CD4-positive, alpha-beta T cell treated with Interleukin-2 at 100 ng/mL for 4 hours (primary cell): Measurements from ENCODE around the gene ABCC3.
"Not testable (repeated sequence)": the region's sequence is repeated elsewhere in the genome, so short reads cannot be mapped to it uniquely, and the experiment has no call there.

Source experiments
- DNase-seq: peaks from one replicate; pipeline ENCODE4 v3.0.0-alpha.2; 2020; ENCODE audit warnings: low spot score

The ABCC3 gene

DNA sequence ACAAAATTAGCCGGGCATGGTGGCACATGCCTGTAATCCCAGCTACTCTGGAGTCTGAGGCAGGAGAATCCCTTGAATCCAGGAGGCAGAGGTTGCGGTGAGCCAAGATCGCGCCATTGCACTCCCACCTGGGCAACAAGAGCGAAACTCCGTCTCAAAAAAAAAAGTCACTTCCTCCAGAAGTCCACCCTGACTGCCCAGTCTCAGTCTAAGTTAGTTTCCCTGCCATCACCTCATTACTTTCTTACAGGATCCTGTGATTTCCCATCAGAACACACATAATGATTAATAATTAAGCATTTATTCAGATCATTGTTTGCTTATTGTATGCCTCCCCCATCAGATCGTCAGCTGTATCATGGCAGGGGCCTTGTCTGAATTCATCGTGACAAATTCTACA is 31.6 kb downstream of the ABCC3 start:
- DNase-seq, result no peak

DNA sequence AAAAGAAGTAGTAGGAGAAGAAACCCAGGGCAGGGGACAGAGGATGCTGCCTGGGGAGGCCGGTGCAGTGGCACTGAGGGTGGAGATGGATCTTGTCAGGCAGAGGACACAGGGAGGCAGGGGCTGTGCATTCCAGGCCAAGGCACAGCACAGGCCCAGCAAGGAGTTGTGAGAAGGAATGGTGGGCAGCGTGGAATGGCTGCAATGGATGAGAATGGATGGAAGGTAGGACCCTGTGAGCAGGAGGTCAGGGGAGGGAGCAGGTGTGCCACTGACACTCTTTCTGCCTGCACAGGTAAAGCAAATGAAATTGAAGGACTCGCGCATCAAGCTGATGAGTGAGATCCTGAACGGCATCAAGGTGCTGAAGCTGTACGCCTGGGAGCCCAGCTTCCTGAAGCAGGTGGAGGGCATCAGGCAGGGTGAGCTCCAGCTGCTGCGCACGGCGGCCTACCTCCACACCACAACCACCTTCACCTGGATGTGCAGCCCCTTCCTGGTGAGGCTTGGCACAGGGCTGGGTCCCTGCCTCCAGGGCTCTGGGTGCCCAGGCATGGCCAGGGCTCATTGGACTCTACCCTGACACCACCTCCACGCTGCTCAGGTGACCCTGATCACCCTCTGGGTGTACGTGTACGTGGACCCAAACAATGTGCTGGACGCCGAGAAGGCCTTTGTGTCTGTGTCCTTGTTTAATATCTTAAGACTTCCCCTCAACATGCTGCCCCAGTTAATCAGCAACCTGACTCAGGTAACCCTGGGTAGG is 32.8 kb downstream of the ABCC3 start:
- no peak for DNase-seq

DNA sequence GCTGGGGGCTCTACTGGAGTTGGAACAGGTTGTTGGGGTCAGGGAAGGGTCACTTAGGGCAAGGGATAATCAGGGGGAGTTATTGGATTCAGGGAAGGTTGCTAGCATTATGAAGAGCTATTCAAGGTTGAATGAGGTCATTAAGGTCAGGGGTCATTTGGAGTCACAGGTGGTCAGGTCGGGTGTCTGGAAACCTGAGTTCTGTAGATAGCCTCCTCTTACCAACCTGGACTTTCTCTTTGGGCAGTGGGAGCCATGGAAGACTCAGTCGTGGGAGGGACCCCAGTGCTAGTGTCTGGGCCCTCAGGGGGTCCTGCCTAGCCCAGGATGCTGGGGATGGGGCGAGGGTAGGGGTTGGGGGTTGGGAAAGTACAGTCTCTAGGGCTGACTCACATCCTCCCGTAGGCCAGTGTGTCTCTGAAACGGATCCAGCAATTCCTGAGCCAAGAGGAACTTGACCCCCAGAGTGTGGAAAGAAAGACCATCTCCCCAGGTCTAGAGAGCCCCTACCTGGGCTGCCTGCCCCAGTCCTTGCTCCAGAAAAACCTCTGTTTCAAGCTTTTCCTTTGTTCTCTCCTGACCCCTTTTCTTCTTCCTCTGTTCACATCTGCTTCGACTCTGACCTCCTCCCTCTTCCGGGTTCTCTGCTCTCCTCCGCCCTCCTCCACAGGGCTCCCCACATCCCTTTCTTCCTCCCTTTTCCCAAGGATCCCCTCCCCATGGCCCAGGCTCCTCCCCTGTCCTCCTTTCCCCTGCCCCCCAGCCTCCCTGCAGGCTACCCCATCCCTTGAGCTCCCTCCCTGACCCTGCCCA is 33.5 kb downstream of the ABCC3 start:
- no peak for DNase-seq

DNA sequence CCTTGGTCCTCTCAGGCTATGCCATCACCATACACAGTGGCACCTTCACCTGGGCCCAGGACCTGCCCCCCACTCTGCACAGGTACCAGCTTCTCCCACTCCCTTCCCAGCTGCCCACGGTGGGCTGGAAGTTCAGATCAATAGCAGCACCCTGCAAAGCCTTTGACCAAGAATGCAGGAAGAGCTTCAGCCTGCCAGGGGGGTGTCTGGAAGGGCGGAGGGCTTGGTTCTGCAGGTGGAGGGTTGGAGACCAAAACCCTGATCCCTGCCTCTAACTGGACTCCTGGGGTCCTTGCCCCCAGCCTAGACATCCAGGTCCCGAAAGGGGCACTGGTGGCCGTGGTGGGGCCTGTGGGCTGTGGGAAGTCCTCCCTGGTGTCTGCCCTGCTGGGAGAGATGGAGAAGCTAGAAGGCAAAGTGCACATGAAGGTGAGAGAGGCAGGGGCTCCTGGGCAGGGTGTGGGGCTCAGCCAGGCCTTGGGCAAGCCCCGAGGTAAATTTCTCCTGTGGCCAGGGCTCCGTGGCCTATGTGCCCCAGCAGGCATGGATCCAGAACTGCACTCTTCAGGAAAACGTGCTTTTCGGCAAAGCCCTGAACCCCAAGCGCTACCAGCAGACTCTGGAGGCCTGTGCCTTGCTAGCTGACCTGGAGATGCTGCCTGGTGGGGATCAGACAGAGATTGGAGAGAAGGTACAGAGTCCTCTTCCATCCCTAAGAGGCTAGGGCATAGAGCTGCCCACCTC is 34.3 kb downstream of the ABCC3 start:
- DNase-seq, result no peak

DNA sequence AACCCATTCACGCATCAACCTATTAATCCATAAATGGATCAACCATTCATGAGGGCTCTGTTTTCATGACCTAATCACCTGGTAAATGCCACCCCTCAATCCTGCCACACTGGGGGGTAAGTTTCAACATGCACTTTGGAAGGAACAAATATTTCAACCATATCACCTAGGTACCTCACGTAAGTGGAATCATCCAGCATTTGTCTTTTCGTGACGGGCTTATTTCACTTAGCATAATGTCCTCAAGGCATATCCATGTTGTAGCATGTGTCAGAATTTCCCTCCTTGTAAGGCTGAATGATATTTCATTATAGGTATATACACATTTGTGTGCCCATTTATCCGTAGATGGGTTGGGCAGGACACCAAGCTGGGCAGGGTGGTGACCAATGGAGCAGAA is 37.4 kb downstream of the ABCC3 start:
- DNase-seq, result no peak

GRCh38 chr17:50672831-50673551 is 38.3 kb downstream of the ABCC3 start:
- no peak for DNase-seq

DNA sequence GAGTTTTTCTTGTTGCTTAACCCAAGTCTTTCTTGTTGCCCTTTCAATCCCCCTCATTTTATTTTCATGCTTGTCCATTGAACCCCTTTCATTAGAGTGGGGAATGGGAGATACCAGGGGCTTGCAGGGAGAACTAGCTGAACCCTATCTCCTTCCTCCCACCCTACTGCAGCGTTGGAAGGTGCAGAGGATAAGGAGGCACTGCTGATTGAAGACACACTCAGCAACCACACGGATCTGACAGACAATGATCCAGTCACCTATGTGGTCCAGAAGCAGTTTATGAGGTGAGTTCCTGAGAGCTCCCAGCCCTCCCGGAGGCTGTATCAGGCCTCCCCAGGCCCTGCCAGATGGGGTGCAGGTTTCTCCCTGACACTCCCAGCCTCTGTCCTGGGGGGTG is 40.5 kb downstream of the ABCC3 start:
- no peak for DNase-seq

DNA sequence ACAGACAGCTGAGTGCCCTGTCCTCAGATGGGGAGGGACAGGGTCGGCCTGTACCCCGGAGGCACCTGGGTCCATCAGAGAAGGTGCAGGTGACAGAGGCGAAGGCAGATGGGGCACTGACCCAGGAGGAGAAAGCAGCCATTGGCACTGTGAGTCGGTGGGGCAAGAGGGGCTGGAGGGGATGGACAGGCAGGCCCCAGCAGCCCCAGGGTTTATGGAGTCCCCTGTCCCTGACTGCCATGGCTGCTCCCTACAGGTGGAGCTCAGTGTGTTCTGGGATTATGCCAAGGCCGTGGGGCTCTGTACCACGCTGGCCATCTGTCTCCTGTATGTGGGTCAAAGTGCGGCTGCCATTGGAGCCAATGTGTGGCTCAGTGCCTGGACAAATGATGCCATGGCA is 40.9 kb downstream of the ABCC3 start:
- DNase-seq, result no peak

- DNase-seq, result no peak
Measured at GRCh38 chr17:50676065-50676975, 41.6 kb downstream of the ABCC3 start.

DNA sequence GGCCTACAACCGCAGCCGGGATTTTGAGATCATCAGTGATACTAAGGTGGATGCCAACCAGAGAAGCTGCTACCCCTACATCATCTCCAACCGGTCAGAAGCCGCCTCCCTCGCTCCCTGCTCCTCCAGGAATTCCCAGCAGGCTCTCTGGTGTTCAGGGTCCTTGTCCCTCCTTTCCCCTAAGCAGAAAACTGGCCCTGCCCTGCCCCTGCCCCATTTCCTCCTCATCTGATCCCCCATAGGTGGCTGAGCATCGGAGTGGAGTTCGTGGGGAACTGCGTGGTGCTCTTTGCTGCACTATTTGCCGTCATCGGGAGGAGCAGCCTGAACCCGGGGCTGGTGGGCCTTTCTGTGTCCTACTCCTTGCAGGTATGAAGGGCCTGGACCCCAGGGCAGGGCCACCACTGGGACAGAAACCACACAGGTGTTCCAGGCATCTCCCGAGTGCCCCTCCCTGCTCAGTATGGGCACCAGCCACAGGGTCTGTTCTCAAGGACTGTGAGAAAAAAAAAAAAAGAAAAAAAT is 43.2 kb downstream of the ABCC3 start:
- DNase-seq, result no peak

DNA sequence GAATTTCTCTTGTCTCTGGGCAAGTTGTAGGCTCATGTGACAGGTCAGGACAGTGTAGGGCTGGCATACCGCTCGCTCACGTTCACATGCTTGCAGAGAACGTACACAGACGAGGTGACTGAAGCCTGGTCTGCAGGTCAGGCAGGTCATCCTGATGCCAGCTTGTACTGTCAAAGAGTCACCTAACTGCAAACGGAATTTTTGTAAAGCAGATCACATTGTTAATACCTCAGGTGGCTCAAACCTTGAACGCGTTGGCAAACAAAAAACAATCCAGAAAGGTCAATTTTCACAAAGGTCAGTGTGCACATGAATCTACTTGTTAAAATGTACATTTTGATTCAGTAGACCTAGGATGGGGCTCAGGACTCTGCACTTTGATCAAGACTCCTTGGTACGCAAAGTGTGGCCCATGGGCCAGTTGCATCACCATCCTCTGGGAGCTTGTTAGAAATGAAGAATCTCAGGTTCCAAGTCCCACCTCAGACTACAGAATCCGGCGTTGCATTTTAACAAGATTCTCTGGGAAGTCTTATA is 44.4 kb downstream of the ABCC3 start:
- no peak for DNase-seq

- no peak for DNase-seq
Measured at GRCh38 chr17:50680126-50680525, 45.4 kb downstream of the ABCC3 start.

DNA sequence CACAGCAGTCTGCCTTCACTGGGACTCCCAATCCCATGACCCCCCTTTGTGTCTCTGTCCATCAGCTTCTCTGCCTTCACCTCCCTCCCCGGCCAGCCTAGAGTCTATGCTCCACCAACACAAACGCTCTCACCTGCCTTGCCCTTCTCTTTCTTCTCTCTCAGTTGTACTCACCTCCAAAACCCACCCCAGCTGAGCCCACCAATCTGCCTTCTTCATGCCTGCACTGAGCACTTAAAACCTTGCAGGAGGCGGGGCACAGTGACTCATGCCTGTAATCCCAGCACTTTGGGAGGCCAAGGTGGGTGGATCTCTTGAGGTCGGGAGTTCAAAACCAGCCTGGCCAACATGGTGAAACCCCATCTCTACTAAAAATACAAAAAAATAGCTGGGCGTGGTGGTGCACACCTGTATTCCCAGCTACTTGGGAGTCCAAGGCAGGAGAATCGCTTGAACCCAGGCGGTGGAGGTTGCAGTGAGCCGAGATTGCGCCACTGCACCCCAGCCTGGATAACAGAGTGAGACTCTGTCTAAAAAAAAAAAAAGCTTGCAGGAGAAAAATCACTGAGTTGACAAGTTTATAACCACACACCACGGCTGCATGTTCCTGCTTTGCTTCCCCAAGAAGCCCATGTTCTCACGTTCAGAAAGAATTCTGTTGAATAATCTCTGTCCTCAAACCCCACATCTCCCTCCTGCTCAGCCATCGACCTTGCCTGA is 46.0 kb downstream of the ABCC3 start:
- not testable (repeated sequence) for DNase-seq

GRCh38 chr17:50681263-50682200 is 46.9 kb downstream of the ABCC3 start:
- no peak for DNase-seq

DNA sequence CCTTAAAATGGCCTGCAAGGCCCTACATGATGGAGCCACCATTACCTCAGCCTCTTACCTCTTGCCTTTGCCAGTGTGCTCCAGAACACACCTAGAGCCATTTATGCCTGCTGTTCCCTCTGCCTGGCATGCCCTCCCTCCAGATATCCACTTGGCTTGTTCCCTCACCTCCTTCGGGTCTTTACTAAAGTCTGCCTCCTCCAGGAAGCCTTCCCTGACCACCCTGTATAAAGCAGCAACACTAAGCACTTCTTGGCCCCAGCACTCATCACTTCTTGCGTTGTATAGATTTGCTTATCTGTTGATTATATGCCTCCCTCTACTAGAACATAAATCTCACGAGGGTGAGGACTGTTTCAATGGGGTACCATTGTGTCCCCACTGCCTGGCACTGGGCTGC is 47.8 kb downstream of the ABCC3 start:
- no peak for DNase-seq

GRCh38 chr17:50682938-50683337 is 48.3 kb downstream of the ABCC3 start:
- no peak for DNase-seq

- DNase-seq, result no peak
Measured at GRCh38 chr17:50683434-50684287, 49.0 kb downstream of the ABCC3 start.

DNA sequence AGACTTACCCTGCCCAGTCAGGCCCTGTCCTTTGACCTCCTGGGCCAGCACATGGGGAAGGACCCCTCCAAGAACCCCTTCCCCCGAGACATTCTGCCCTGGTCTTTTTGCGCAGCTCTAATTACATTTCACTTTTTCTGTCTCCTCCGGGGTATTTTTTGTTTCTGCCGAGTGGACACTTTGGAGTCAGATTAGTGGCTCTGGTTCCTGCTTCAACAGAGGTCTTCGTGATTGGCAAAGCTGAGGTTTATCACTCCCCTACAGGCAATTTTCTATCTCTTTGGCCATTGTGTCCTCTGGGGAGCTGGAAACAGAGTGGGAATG is 49.6 kb downstream of the ABCC3 start:
- DNase-seq, result no peak
